ENCODE data around the gene SH3GLB1. TPM values are rescaled to one million over a fixed set of nuclear protein-coding genes. Genes with fewer than 3 reads are reported as not detected.

The SH3GLB1 gene
- total RNA-seq, 1 experiment from 2014 or later: 42.4 TPM

- intact Hi-C loops (cut with micrococcal nuclease): no loop called here
- Histone ChIP-seq H3K9me2 (ENCODE audit: insufficient read depth) (no peaks in the 10 kb centered on the region), H3K36me3 (ENCODE audit: control insufficient read depth in 1 of 2, insufficient read depth in 2 of 2, low read length in 2 of 2) (no peaks in the 10 kb centered on the region), H3K27ac (ENCODE audit: low read depth, low read length) (no peak overlapping the region), H3K4me2 (ENCODE audit: low read length) (no peak overlapping the region), H3K9me3 (ENCODE audit: control insufficient read depth in 1 of 2, insufficient read depth in 1 of 2, low read depth in 1 of 2, low read length in 2 of 2) (no peaks in the 10 kb centered on the region), H3K9ac (ENCODE audit: low read length) (no peak overlapping the region), H4K20me1 (ENCODE audit: insufficient read depth) (no peaks in the 10 kb centered on the region), H3K4me3 (replicated peaks in 1 of 2; ENCODE audit: low read depth in 1 of 2, low read length in 2 of 2) (no peak overlapping the region), H2AFZ (ENCODE audit: low read depth, low read length, poor library complexity, severe bottlenecking) (no peak overlapping the region), H3K79me2 (ENCODE audit: insufficient read depth, low read length) (no peaks in the 10 kb centered on the region), H3K4me1 (ENCODE audit: control insufficient read depth in 1 of 2, insufficient read depth in 2 of 2, low read length in 2 of 2) (no peaks in the 10 kb centered on the region), H3K27me3 (ENCODE audit: insufficient read depth, low read length) (no peaks in the 10 kb centered on the region)
- ChIA-PET RAD21 (ENCODE audit: low non-redundant PET in 1 of 2, low total read pairs in 2 of 2, uncharacterized antibody in 2 of 2, unreplicated experiment in 2 of 2) (no interaction called here), POLR2A (no interaction called here), CTCF (interaction anchor here (0.9 to 2.7 kb wide), 9 partner anchors 9 to 373 kb away, joined by 3 to 12 read pairs (median 4); no protein-coding TSS in a partner anchor)
- DNase-seq (ENCODE audit: low read depth, low spot score) (peak; percentile 21), ATAC-seq (peak; percentile 72)
- TF ChIP-seq EZH2 (IDR thresholded peaks at IDR 0.05) (no peak), CTCF (IDR thresholded peaks at IDR 0.05 in 2 of 3, conservative IDR thresholded peaks at IDR 0.05 in 1 of 3; ENCODE audit: borderline replicate concordance in 1 of 3, insufficient read depth in 1 of 3, low read depth in 2 of 3, low read length in 2 of 3) (peak in 2 of 3 experiments; percentile 20 to 30; a peak in 2 of 6 replicates), RAD21 (IDR thresholded peaks at IDR 0.05; ENCODE audit: low read depth) (peak; percentile 44), MAX (IDR thresholded peaks at IDR 0.05) (0 out of 2 replicates have a peak, but pooled peaks have one; percentile 25)
- BruUV-seq (replicated peaks): no TSS peak
These were observed 49.3 kb downstream of the SH3GLB1 start for GRCh38 chr1:86753700-86754099.

- Histone ChIP-seq H3K4me2 (ENCODE audit: low read length) (no peak overlapping the region), H3K4me3 (replicated peaks in 1 of 2; ENCODE audit: low read depth in 1 of 2, low read length in 2 of 2) (no peak overlapping the region), H3K9ac (ENCODE audit: low read length) (no peak overlapping the region), H3K4me1 (ENCODE audit: control insufficient read depth in 1 of 2, insufficient read depth in 2 of 2, low read length in 2 of 2) (no peaks in the 10 kb centered on the region), H3K9me2 (ENCODE audit: insufficient read depth) (no peaks in the 10 kb centered on the region), H3K36me3 (ENCODE audit: control insufficient read depth in 1 of 2, insufficient read depth in 2 of 2, low read length in 2 of 2) (no peaks in the 10 kb centered on the region), H2AFZ (ENCODE audit: low read depth, low read length, poor library complexity, severe bottlenecking) (no peak overlapping the region), H3K27ac (ENCODE audit: low read depth, low read length) (no peak overlapping the region), H4K20me1 (ENCODE audit: insufficient read depth) (no peaks in the 10 kb centered on the region), H3K9me3 (ENCODE audit: control insufficient read depth in 1 of 2, insufficient read depth in 1 of 2, low read depth in 1 of 2, low read length in 2 of 2) (no peaks in the 10 kb centered on the region), H3K79me2 (ENCODE audit: insufficient read depth, low read length) (no peaks in the 10 kb centered on the region), H3K27me3 (ENCODE audit: insufficient read depth, low read length) (no peaks in the 10 kb centered on the region)
- no peak for ATAC-seq
- no peak for DNase-seq (ENCODE audit: low read depth, low spot score)
- ChIA-PET POLR2A (no interaction called here), CTCF (interaction anchor here (0.9 to 2.7 kb wide), 7 partner anchors 12 to 374 kb away, joined by 3 to 12 read pairs (median 4); no protein-coding TSS in a partner anchor), RAD21 (ENCODE audit: low non-redundant PET in 1 of 2, low total read pairs in 2 of 2, uncharacterized antibody in 2 of 2, unreplicated experiment in 2 of 2) (no interaction called here)
- TF ChIP-seq TCF7L2 (IDR thresholded peaks at IDR 0.05; ENCODE audit: borderline replicate concordance, extremely low read depth, insufficient read depth, insufficient read length) (no peak), POLR2A (IDR thresholded peaks at IDR 0.05; ENCODE audit: borderline replicate concordance, extremely low read depth, insufficient read depth, insufficient read length) (no peak), ELF1 (IDR thresholded peaks at IDR 0.05; ENCODE audit: borderline replicate concordance, low read depth) (no peak), YY1 (IDR thresholded peaks at IDR 0.05; ENCODE audit: extremely low read depth, insufficient replicate concordance, low read depth, low read length) (no peak), ATF3 (IDR thresholded peaks at IDR 0.05) (no peak), JUND (IDR thresholded peaks at IDR 0.05) (no peak), EZH2 (IDR thresholded peaks at IDR 0.05) (no peak), POLR2AphosphoS5 (IDR thresholded peaks at IDR 0.05; ENCODE audit: low read depth, low read length) (no peak), ZFX (IDR thresholded peaks at IDR 0.05) (no peak)
- intact Hi-C loops (cut with micrococcal nuclease): no loop called here
- BruUV-seq (replicated peaks): no TSS peak
These were observed 50.0 kb downstream of the SH3GLB1 start for GRCh38 chr1:86754265-86754974.
